Measurements from ENCODE around the gene COMT.

DNA sequence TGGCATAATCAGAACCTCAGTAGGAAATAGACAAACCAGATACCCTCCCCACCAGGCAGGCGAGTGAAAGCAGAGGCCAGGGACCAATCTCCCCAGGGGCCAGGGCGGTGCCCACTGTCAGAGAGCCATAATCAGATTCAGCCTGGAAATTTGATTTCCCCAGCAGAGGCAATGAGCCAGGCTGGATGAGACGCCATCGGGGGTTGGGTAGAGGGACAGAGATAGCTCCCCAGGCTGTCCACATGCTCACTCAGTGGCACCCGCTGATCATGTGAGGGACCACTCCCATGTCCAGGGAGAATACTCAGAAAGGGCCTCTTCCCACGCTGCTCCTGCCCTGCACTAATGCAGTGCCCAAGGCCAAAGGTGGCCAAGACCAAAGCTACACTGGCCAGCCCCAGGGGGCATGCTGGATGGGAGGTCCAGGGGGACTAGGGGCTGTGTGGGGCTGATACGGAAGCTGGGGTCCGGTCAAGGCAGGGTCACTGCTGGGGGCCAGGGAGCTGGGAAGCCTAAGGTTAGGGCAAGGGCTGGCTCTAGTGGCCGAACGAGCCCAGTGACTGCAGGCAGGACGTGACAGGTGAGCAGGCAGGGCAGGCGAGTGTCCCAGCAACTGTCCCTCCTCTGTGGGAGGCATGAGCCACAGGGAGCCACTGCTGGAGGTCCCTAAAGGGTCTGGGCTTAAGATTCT, 55.3 kb downstream of the COMT start:
- no peak for TF ChIP-seq SP1 (IDR thresholded peaks at IDR 0.05)
- no peak for TF ChIP-seq HDGF (IDR thresholded peaks at IDR 0.05; ENCODE audit: borderline replicate concordance)
- no peak for TF ChIP-seq FOXM1 (IDR thresholded peaks at IDR 0.05; ENCODE audit: borderline replicate concordance)
- no peak for TF ChIP-seq BHLHE40 (IDR thresholded peaks at IDR 0.05; ENCODE audit: borderline replicate concordance)
- TF ChIP-seq, protein P1, sequence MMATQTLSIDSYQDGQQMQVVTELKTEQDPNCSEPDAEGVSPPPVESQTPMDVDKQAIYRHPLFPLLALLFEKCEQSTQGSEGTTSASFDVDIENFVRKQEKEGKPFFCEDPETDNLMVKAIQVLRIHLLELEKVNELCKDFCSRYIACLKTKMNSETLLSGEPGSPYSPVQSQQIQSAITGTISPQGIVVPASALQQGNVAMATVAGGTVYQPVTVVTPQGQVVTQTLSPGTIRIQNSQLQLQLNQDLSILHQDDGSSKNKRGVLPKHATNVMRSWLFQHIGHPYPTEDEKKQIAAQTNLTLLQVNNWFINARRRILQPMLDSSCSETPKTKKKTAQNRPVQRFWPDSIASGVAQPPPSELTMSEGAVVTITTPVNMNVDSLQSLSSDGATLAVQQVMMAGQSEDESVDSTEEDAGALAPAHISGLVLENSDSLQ (IDR thresholded peaks at IDR 0.05): no peak
- TF ChIP-seq ELF4 (IDR thresholded peaks at IDR 0.05): no peak

Data from HEK293T (cell line).